ENCODE measurements around the gene PRICKLE2. TPM values are rescaled to one million over a fixed set of nuclear protein-coding genes. Genes with fewer than 3 reads are reported as not detected.

The PRICKLE2 gene
- total and polyA plus RNA-seq, 5 donors = 2.3 to 15.2 (median 10.6) TPM

DNA sequence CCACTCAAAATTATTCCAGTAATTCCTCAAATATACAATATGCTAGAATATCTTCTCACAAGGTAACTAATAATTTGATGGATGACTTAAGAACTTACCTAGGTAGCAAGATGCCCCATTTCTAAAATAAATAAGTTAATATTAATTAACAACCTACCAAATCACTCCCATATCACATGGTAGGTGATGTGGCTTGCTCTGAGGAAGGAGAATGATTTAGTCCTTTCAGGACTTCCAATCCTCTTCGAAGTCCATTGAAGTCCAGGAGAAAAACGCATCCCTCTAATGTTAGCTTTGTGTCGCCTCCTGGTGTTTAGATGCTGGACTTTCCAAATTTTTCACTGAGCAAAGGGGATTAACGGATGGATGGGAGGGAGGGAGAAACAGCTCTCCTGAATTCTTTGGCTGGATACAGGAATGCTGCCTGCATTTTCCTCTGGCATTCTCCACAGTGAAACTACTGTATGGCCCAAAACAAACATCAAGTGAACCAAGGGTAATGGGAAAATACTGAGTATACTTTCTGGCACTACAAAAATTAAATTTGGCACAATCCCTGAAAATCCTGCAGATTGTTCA is 58.6 kb downstream of the PRICKLE2 start:
- H3K9me3 ChIP-seq (ENCODE audit: control insufficient read depth, low read length) = no peaks in the 10 kb centered on the region
- H3K4me1 ChIP-seq (ENCODE audit: control insufficient read depth, insufficient read depth, low read length) = peaks cover 3% of the 10 kb centered on the region
- intact Hi-C loops (cut with DNase I) = loop anchor here in 3 of 4 donors (10.0 kb wide), 3 partner anchors 98 to 132 kb away; no protein-coding TSS in a partner anchor
- WGBS = 57% methylated on average over 4 of the region's 4 CpGs
- no peak for DNase-seq
- no peak overlapping the region for H3K27ac ChIP-seq (ENCODE audit: low read length)
- peak; percentile 81 to 88 for ATAC-seq
- H3K27me3 ChIP-seq (ENCODE audit: control insufficient read depth, insufficient read depth) = no peaks in the 10 kb centered on the region
- H3K4me3 ChIP-seq (ENCODE audit: low read length) = no peak overlapping the region

DNA sequence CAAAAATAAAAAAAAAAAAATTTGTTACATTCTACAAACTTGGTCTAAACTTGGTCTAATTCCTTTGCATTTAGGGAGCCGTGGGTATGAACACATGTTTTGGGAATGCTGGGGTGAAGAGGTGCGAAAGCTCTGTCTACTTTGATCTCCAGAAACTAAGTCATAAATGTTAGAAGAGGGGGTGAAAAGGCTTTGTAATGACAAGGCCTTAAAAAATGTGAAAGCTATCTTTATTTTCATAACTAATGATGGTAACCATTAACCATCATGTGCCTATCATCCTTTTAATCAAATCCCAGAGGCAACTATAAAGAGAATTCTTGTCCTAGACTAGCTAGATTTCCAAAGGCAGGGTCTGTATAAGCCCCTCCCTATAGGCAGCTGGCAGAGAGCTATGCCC is 60.9 kb downstream of the PRICKLE2 start:
- intact Hi-C loops (cut with DNase I) = loop anchor here in 3 of 4 donors (10.0 kb wide), 3 partner anchors 100 to 130 kb away; no protein-coding TSS in a partner anchor
- 97% methylated on average over 2 of the region's 2 CpGs for WGBS
- Histone ChIP-seq H3K27me3 (ENCODE audit: control insufficient read depth, insufficient read depth) (no peaks in the 10 kb centered on the region), H3K9me3 (ENCODE audit: control insufficient read depth, low read length) (no peaks in the 10 kb centered on the region), H3K4me3 (ENCODE audit: low read length) (no peak overlapping the region), H3K4me1 (ENCODE audit: control insufficient read depth, insufficient read depth, low read length) (peaks cover 3% of the 10 kb centered on the region), H3K27ac (ENCODE audit: low read length) (no peak overlapping the region)
- ATAC-seq (no peak), DNase-seq (no peak)

DNA sequence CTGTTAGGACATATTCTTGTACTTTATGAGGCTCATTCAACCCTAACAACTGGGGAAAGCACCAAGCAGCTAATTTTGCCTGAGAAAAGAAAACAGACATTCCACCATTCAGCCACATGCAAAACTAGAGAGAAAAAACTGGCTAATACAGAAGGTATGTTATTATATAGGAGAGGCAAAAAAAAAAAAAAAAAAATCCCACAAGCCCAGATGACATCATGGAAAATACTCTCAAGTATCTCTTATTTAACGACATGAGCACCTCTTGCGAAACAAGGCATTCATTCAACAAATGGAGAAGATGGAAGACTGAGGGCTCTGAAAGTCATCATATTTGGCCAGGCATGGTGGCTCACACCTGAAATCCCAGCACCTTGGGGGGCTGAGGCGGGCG is 61.5 kb downstream of the PRICKLE2 start:
- Histone ChIP-seq H3K4me1 (ENCODE audit: control insufficient read depth, insufficient read depth, low read length) (peaks cover 3% of the 10 kb centered on the region), H3K27ac (ENCODE audit: low read length) (no peak overlapping the region)
- intact Hi-C loops (cut with DNase I) = loop anchor here in 3 of 4 donors (10.0 kb wide), 3 partner anchors 101 to 129 kb away; no protein-coding TSS in a partner anchor

DNA sequence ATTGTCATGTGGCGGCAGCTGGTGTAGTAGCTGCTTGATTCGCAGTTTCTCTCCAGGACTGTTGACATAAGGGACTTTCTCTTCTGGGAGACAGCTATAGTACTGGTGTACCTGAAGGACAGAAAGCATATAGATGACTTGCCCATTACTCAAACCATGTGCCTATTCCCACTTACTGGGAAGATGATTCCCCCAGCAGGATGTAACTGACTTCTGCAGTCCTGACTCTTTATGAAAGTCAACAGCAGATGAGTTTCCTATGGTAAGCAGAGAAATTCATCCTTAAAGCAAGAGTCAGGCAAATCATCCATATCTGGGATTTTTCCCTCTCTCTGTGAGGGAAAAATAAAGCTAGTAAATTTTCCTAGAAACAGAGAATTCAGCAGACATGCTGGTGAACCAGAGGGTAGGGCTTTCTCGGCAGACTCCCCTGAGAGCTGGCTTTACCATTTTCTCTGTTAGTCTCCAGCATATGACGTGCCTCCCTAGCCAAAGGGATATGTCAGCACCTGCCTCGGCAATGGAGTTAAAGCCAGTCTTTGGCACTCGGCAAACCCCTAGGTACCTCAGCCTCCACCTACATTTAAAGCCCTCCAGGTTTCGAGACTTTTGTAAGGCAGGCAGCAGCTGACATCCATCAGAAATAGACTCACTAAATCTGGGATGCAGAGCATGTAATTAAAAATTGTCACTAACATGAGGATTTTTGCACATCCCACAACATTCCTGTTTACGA is 62.1 kb downstream of the PRICKLE2 start:
- no peak overlapping the region for H3K27ac ChIP-seq (ENCODE audit: low read length)
- 65% methylated on average over 8 of the region's 8 CpGs for WGBS

More for the DNA sequence above, 61.5 kb downstream of the PRICKLE2 start:
- Histone ChIP-seq H3K4me3 (ENCODE audit: low read length) (no peak overlapping the region), H3K9me3 (ENCODE audit: control insufficient read depth, low read length) (no peaks in the 10 kb centered on the region), H3K27me3 (ENCODE audit: control insufficient read depth, insufficient read depth) (no peaks in the 10 kb centered on the region)
- DNase-seq (no peak), ATAC-seq (no peak)
- 80% methylated on average over 4 of the region's 4 CpGs for WGBS

DNA sequence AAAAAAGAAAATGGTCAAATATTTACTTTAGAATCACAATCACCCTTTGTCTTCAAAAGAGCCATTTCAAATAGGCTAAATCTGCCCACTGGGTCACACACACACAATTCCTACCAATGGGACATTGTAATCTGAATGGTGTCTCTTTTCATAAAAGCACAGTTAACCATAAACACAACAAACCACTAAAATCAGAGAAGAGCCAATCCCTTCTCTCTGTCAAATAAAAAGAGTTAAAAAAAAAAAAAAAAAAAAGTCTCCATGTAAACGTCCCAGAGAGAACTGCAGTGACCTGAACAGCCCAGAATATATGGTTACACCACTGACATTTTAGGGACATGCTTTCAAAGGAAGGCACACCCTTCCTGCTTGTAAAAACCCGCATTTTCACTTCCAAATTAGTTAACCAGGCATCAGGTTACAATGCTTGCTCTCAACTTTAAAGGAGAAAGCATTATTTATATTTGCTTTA is 63.7 kb downstream of the PRICKLE2 start:
- DNase-seq (no peak), ATAC-seq (peak; percentile 38 to 86)
- WGBS = 17% methylated on average over 2 of the region's 2 CpGs
- intact Hi-C loops (cut with DNase I) = loop anchor here in 3 of 4 donors (10.0 kb wide), 3 partner anchors 103 to 127 kb away; no protein-coding TSS in a partner anchor
- H3K4me3 ChIP-seq (ENCODE audit: low read length) = no peak overlapping the region
- H3K27me3 ChIP-seq (ENCODE audit: control insufficient read depth, insufficient read depth) = no peaks in the 10 kb centered on the region
- H3K27ac ChIP-seq (ENCODE audit: low read length) = no peak overlapping the region
- H3K9me3 ChIP-seq (ENCODE audit: control insufficient read depth, low read length) = no peaks in the 10 kb centered on the region
- H3K4me1 ChIP-seq (ENCODE audit: control insufficient read depth, insufficient read depth, low read length) = peaks cover 3% of the 10 kb centered on the region

More for the DNA sequence above, 62.1 kb downstream of the PRICKLE2 start:
- no peak for ATAC-seq
- Histone ChIP-seq H3K4me3 (ENCODE audit: low read length) (no peak overlapping the region), H3K9me3 (ENCODE audit: control insufficient read depth, low read length) (no peaks in the 10 kb centered on the region), H3K27me3 (ENCODE audit: control insufficient read depth, insufficient read depth) (no peaks in the 10 kb centered on the region), H3K4me1 (ENCODE audit: control insufficient read depth, insufficient read depth, low read length) (peaks cover 3% of the 10 kb centered on the region)
- intact Hi-C loops (cut with DNase I) = loop anchor here in 3 of 4 donors (10.0 kb wide), 3 partner anchors 102 to 128 kb away; no protein-coding TSS in a partner anchor
- DNase-seq = no peak

DNA sequence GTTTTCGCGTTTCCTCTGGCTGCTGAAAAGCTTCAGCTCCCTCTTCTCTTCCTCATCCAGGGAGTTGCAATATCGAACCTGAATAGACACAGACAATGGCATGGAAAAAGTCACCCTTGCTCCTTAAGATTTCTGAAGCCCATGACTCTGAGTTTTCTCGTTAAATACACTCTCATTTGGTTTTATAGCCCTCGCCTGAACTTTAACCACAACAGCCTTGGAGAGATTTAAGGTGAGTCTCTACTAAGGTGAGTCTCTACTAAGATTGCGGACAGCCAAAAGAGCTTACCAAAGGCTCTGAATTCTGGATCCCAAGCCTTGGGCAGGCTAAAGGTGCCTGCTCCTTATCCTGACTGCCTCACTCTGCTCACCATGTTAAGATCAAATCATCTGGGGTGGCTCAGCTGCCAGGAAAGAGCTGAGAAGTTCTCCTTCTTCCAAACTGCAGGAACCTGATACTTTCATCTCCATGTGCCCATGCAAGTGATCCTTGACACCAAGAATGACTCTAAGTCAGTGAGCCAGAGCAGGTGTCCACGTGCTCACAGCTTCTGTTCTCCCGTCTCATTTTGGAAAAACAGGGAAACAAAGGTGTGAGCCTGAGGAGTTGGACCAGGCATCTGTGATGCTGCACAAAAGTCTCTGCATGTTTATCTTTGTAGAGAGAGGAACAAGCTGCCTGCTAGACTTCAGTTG is 65.1 kb downstream of the PRICKLE2 start:
- no peak overlapping the region for H3K4me3 ChIP-seq (ENCODE audit: low read length)
- no peak for DNase-seq
- intact Hi-C loops (cut with DNase I) = loop anchor here in 3 of 4 donors (10.0 kb wide), 3 partner anchors 105 to 125 kb away; no protein-coding TSS in a partner anchor
- H3K27me3 ChIP-seq (ENCODE audit: control insufficient read depth, insufficient read depth) = no peaks in the 10 kb centered on the region
- no peaks in the 10 kb centered on the region for H3K9me3 ChIP-seq (ENCODE audit: control insufficient read depth, low read length)
- H3K4me1 ChIP-seq (ENCODE audit: control insufficient read depth, insufficient read depth, low read length) = peaks cover 3% of the 10 kb centered on the region
- no peak overlapping the region for H3K27ac ChIP-seq (ENCODE audit: low read length)
- 91% methylated on average over 8 of the region's 8 CpGs for WGBS
- ATAC-seq = no peak

DNA sequence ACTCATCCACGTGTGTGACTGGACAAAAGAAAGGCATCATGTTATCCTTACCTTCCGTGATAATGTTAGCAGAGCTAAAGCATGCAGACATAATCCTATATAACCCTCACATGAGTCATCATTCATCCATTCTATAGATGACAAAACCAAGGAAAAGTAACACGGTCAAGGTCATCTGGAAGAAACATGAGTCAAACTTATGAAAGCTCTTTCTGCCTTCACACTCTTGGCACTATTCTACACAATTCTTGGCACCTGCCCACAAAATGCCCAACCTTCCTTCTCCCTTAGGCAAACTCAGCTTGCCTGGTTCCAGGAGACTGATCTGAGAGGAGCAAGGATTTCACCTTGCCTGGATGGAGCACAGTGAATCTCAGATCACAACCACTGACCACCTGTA is 66.9 kb downstream of the PRICKLE2 start:
- ATAC-seq (no peak), DNase-seq (no peak)
- intact Hi-C loops (cut with DNase I) = no loop called here
- Histone ChIP-seq H3K9me3 (ENCODE audit: control insufficient read depth, low read length) (no peaks in the 10 kb centered on the region), H3K4me3 (ENCODE audit: low read length) (no peak overlapping the region), H3K27me3 (ENCODE audit: control insufficient read depth, insufficient read depth) (no peaks in the 10 kb centered on the region), H3K4me1 (ENCODE audit: control insufficient read depth, insufficient read depth, low read length) (peaks cover 2% of the 10 kb centered on the region), H3K27ac (ENCODE audit: low read length) (no peak overlapping the region)
- WGBS = 90% methylated on average over 3 of the region's 3 CpGs

DNA sequence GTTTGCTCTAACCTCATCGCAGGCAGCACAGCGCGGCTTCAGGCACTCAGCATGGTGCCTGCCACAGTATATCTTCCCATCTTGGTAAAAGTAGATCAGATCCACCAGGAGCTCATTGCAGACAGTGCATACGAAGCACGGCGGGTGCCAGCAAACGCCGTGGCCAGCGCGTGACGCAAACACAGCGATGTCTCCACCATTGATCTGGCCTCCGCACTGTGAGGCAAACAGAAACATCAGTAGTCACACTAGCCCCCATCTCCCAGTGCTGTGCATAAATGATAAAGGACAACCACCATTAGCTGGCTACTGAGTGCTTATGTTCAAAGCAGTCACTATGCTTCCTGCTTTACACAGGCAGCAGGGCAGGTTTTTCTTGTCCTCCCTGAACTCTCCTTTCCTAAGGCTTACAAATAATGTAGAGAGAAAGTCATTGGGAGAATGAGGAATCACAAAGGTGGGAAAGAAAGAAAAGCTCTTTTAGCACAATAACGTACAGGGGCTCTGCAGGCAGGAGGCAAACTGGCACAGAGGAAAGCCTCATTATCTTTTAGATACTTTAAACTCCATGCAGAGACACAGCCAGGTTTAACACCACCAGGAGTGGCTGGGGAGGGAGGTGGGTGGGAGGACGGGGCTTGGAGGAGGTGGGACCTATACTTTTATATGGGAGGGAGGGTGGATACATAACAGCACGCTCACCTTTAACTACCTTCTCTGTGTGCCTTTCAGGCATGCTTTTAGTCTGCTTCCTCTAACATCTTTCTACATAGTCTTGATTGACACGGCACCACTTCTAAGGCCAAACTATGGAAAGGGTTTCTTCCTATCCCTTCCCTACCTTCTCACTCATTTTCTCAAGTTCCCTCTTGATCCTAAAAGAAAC is 67.9 kb downstream of the PRICKLE2 start:
- Histone ChIP-seq H3K9me3 (ENCODE audit: control insufficient read depth, low read length) (no peaks in the 10 kb centered on the region), H3K27ac (ENCODE audit: low read length) (no peak overlapping the region), H3K4me1 (ENCODE audit: control insufficient read depth, insufficient read depth, low read length) (no peaks in the 10 kb centered on the region), H3K4me3 (ENCODE audit: low read length) (no peak overlapping the region), H3K27me3 (ENCODE audit: control insufficient read depth, insufficient read depth) (no peaks in the 10 kb centered on the region)
- WGBS = 92% methylated on average over 17 of the region's 17 CpGs
- intact Hi-C loops (cut with DNase I) = no loop called here
- no peak for DNase-seq
- peak in 1 of 2 donors; percentile 12 for ATAC-seq

DNA sequence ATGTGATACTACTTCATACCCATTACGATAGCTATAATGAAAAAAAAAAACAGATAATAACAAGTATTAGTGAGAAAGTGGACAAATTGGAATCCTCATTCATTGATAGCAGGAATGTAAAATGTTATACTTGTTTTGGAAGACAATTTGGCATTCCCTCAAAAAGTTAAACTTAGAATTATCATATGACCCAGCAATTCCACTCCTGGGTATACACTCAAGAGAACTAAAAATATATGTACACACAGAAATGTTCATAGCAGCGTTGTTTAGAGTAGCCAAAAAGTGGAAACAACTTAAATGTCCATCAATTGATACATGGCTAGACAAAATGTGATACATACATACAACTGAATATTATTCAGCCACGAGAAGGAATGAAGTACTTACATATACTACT is 69.9 kb downstream of the PRICKLE2 start:
- intact Hi-C loops (cut with DNase I) = no loop called here
- Histone ChIP-seq H3K27me3 (ENCODE audit: control insufficient read depth, insufficient read depth) (no peaks in the 10 kb centered on the region), H3K4me1 (ENCODE audit: control insufficient read depth, insufficient read depth, low read length) (peaks cover 6% of the 10 kb centered on the region), H3K9me3 (ENCODE audit: control insufficient read depth, low read length) (no peaks in the 10 kb centered on the region), H3K4me3 (ENCODE audit: low read length) (no peak overlapping the region), H3K27ac (ENCODE audit: low read length) (no peak overlapping the region)
- no peak for ATAC-seq
- 64% methylated on average over 3 of the region's 3 CpGs for WGBS
- DNase-seq = no peak

All from right cardiac atrium (tissue), 5 donors.